CD14-positive monocyte (primary cell): Measurements from ENCODE around the gene ADAT3. TPM values are rescaled to one million over a fixed set of nuclear protein-coding genes. Genes with fewer than 3 reads are reported as not detected.

Source experiments
- DNase-seq, 3 donors: peaks; one replicate each; pipeline ENCODE4 v3.0.0-alpha.2; 2011 to 2022
- H2AFZ ChIP-seq: 2 replicates; pipeline ENCODE4 v1.6.0; 2012; ENCODE audit warnings: mild to moderate bottlenecking, low read depth, low read length, inconsistent platforms; ENCODE audit not compliant: insufficient read depth, poor library complexity, severe bottlenecking
- H3K27ac ChIP-seq, 2 donors: 1 replicate in 1 of 2; 2 replicates in 1 of 2; pipeline ENCODE4 v1.5.1; 2012 to 2013; ENCODE audit warnings: low read length in 2 of 2, control low read depth in 1 of 2, inconsistent platforms in 1 of 2, low read depth in 1 of 2, mild to moderate bottlenecking in 1 of 2
- H3K27me3 ChIP-seq, 2 donors: one replicate each; pipeline versions ENCODE4 v1.6.0 to v1.6.1; 2011 to 2013; ENCODE audit warnings: low read length in 2 of 2; ENCODE audit not compliant: control insufficient read depth in 2 of 2, insufficient read depth in 2 of 2
- H3K36me3 ChIP-seq, 2 donors: replicated peaks in 1 of 2; 1 replicate in 1 of 2; 2 replicates in 1 of 2; pipeline versions ENCODE4 v1.5.1 to v1.6.1; 2012 to 2013; ENCODE audit warnings: low read length in 2 of 2, control low read depth in 1 of 2, inconsistent platforms in 1 of 2, mild to moderate bottlenecking in 1 of 2; ENCODE audit not compliant: insufficient read depth in 2 of 2, control insufficient read depth in 1 of 2
- H3K4me1 ChIP-seq, 2 donors: 1 replicate in 1 of 2; 2 replicates in 1 of 2; pipeline versions ENCODE4 v1.5.1 to v1.6.1; 2012 to 2013; ENCODE audit warnings: low read length in 2 of 2, control low read depth in 1 of 2, inconsistent platforms in 1 of 2, mild to moderate bottlenecking in 1 of 2, moderate library complexity in 1 of 2; ENCODE audit not compliant: insufficient read depth in 2 of 2, control insufficient read depth in 1 of 2
- H3K4me2 ChIP-seq: replicated peaks from 2 replicates; pipeline ENCODE3; 2012; ENCODE audit warnings: low read length, moderate library complexity, mild to moderate bottlenecking; ENCODE audit not compliant: poor library complexity, severe bottlenecking; ENCODE audit errors: extremely low read depth
- H3K4me3 ChIP-seq, 3 experiments: fragments of 200-600 bp in 1 of 3; sonication (generic) in 1 of 3; replicated peaks in 1 of 3; 1 replicate in 2 of 3; 2 replicates in 1 of 3; pipeline ENCODE4 v1.5.1; 2011 to 2013; ENCODE audit warnings: low read length in 3 of 3, mild to moderate bottlenecking in 3 of 3, control low read depth in 2 of 3, low read depth in 2 of 3, inconsistent platforms in 1 of 3, moderate library complexity in 1 of 3
- H3K79me2 ChIP-seq: 2 replicates; pipeline ENCODE4 v1.6.0; 2012; ENCODE audit warnings: mild to moderate bottlenecking, control low read depth, inconsistent platforms, low read length, moderate library complexity; ENCODE audit not compliant: insufficient read depth
- H3K9ac ChIP-seq: 2 replicates; pipeline ENCODE4 v1.6.0; 2017; ENCODE audit warnings: low read length, mild to moderate bottlenecking; ENCODE audit not compliant: insufficient read depth, poor library complexity, severe bottlenecking
- H3K9me3 ChIP-seq, 2 donors: replicated peaks in 1 of 2; 1 replicate in 1 of 2; 2 replicates in 1 of 2; pipeline versions ENCODE4 v1.5.1 to v1.6.1; 2012 to 2013; ENCODE audit warnings: low read length in 2 of 2, control low read depth in 1 of 2; ENCODE audit not compliant: control insufficient read depth in 1 of 2, insufficient read depth in 1 of 2
- H4K20me1 ChIP-seq: 2 replicates; pipeline ENCODE4 v1.6.0; 2012; ENCODE audit warnings: mild to moderate bottlenecking, low read length, control low read depth, moderate library complexity; ENCODE audit not compliant: insufficient read depth
- H3K27ac Mint-ChIP-seq, 7 donors: one replicate each; pipeline ENCODE4 v1.8.0; 2020; ENCODE audit warnings: mild to moderate bottlenecking in 7 of 7, mixed read lengths in 7 of 7, moderate library complexity in 6 of 7, inconsistent platforms in 2 of 7
- H3K27me3 Mint-ChIP-seq, 3 donors: one replicate each; pipeline ENCODE4 v1.8.0; 2021 to 2022; ENCODE audit warnings: low read depth in 3 of 3, mild to moderate bottlenecking in 3 of 3, mixed read lengths in 3 of 3, moderate library complexity in 3 of 3, inconsistent platforms in 1 of 3
- H3K36me3 Mint-ChIP-seq, 2 donors: one replicate each; pipeline ENCODE4 v1.8.0; 2020; ENCODE audit warnings: mixed read lengths in 2 of 2, inconsistent platforms in 1 of 2, mild to moderate bottlenecking in 1 of 2
- H3K4me1 Mint-ChIP-seq: one replicate; pipeline ENCODE4 v1.8.0; 2020; ENCODE audit warnings: mild to moderate bottlenecking, mixed read lengths
- H3K4me3 Mint-ChIP-seq, 2 donors: one replicate each; pipeline ENCODE4 v1.8.0; 2020; ENCODE audit warnings: mild to moderate bottlenecking in 2 of 2, mixed read lengths in 2 of 2, moderate library complexity in 1 of 2
- H3K9me3 Mint-ChIP-seq, 7 donors: one replicate each; pipeline ENCODE4 v1.8.0; 2020 to 2022; ENCODE audit warnings: mixed read lengths in 7 of 7, mild to moderate bottlenecking in 6 of 7, moderate library complexity in 6 of 7, inconsistent platforms in 2 of 7
- CTCF ChIP-seq: fragments of 200-600 bp; IDR thresholded peaks from one replicate; pipeline ENCODE4 v1.8.0; 2022; ENCODE audit warnings: antibody characterized with exemption, mild to moderate bottlenecking
- WGBS: methylation state at CpG from one replicate; pipeline ENCODE4 v1.1.5; 2013; ENCODE audit warnings: missing lambda C conversion rate; ENCODE audit not compliant: insufficient coverage; 5-methylcytosine and 5-hydroxymethylcytosine counted together
- intact Hi-C, 2 donors: fragments of 100-400 bp; cut with micrococcal nuclease; formaldehyde crosslinking; loops; one replicate each; pipeline versions ENCODE4 v1.15.0 to v1.15.1; 2023
- polyA plus RNA-seq, 3 donors: library from polyadenylated mRNA; depleted of rRNA in 1 of 3; unstranded in 2 of 3; stranded (reverse) in 1 of 3; fragments of 300-500 nt in 2 of 3; fragments of >200 nt in 1 of 3; fragmentation: Illumina TruSeq in 2 of 3; gene quantifications; 1 replicate in 2 of 3; 2 replicates in 1 of 3; pipeline ENCODE4 v1.2.3, GENCODE V29; 2012 to 2021

ADAT3 gene
- polyA plus RNA-seq, 3 donors, result 2.7 to 3.2 (median 3.1) TPM

GRCh38 chr19:1918975-1919374, 13.8 kb downstream of the ADAT3 start:
- Histone ChIP-seq H3K4me2 (no peak overlapping the region), H3K27ac (no peak overlapping the region), H3K4me3 (no peak overlapping the region), H2AFZ (no peak overlapping the region), H3K79me2 (peaks cover 11% of the 10 kb centered on the region), H3K27me3 (no peaks in the 10 kb centered on the region), H3K9ac (no peak overlapping the region), H3K36me3 (peaks cover 49 to 54% of the 10 kb centered on the region in 2 donors), H3K9me3 (no peaks in the 10 kb centered on the region), H3K4me1 (peaks cover 23 to 27% of the 10 kb centered on the region in 2 donors), H4K20me1 (peaks cover 7% of the 10 kb centered on the region)
- no peak overlapping the region for H3K4me3 Mint-ChIP-seq
- H3K27me3 Mint-ChIP-seq, result peaks cover 0 to 3% (median 2%) of the 10 kb centered on the region in 3 donors
- TF ChIP-seq CTCF, result no peak
- WGBS, result 98% methylated on average over 26 of the region's 28 CpGs
- intact Hi-C loops, result no loop called here
- H3K36me3 Mint-ChIP-seq, result peaks cover 30 to 76% of the 10 kb centered on the region in 2 donors
- no peak for DNase-seq
- peaks cover 0 to 5% (median 0%) of the 10 kb centered on the region in 7 donors for H3K9me3 Mint-ChIP-seq
- peaks cover 22% of the 10 kb centered on the region for H3K4me1 Mint-ChIP-seq
- H3K27ac Mint-ChIP-seq, result no peak overlapping the region

- H3K27ac ChIP-seq, result no peak overlapping the region
- intact Hi-C loops, result no loop called here
- no peak for DNase-seq
- Mint-ChIP-seq H3K36me3 (peaks cover 41 to 83% of the 10 kb centered on the region in 2 donors), H3K27me3 (peaks cover 0 to 3% (median 2%) of the 10 kb centered on the region in 3 donors), H3K4me1 (peaks cover 25% of the 10 kb centered on the region), H3K4me3 (no peak overlapping the region), H3K27ac (no peak overlapping the region), H3K9me3 (peaks cover 0 to 5% (median 0%) of the 10 kb centered on the region in 7 donors)
- no peaks in the 10 kb centered on the region for H3K27me3 ChIP-seq
- peaks cover 31 to 36% of the 10 kb centered on the region in 2 donors for H3K4me1 ChIP-seq
- WGBS, result 97% methylated on average over 19 of the region's 19 CpGs
- no peaks in the 10 kb centered on the region for H3K79me2 ChIP-seq
- H3K9me3 ChIP-seq, result no peaks in the 10 kb centered on the region
- H3K36me3 ChIP-seq, result peaks cover 53 to 55% of the 10 kb centered on the region in 2 donors
- TF ChIP-seq CTCF, result no peak
- H3K9ac ChIP-seq, result no peak overlapping the region
- no peak overlapping the region for H2AFZ ChIP-seq
- no peak overlapping the region for H3K4me3 ChIP-seq
- no peaks in the 10 kb centered on the region for H4K20me1 ChIP-seq
- no peak overlapping the region for H3K4me2 ChIP-seq
These were observed 15.4 kb downstream of the ADAT3 start for GRCh38 chr19:1920644-1921043.
